ENCODE data around the gene NPAS1. TPM values are rescaled to one million over a fixed set of nuclear protein-coding genes. Genes with fewer than 3 reads are reported as not detected.

Gene NPAS1
- polyA plus RNA-seq (0.38 TPM in 1 of 2 replicates, not detected in the other), polyA minus RNA-seq (not detected in 2 replicates)

- H3K79me2 ChIP-seq (replicated peaks; ENCODE audit: insufficient read depth, low read length): no peaks in the 10 kb centered on the region
- TF ChIP-seq EZH2 (IDR thresholded peaks at IDR 0.05; ENCODE audit: borderline replicate concordance, insufficient read depth, low read length, poor library complexity, severe bottlenecking) (no peak), TAF1 (IDR thresholded peaks at IDR 0.05; ENCODE audit: low read depth) (no peak), POLR2AphosphoS5 (IDR thresholded peaks at IDR 0.05) (no peak), EP300 (conservative IDR thresholded peaks at IDR 0.05; ENCODE audit: poor library complexity, severe bottlenecking) (no peak), REST (IDR thresholded peaks at IDR 0.05; ENCODE audit: borderline replicate concordance) (no peak), RAD21 (conservative IDR thresholded peaks at IDR 0.05) (no peak), CTCF (IDR thresholded peaks at IDR 0.05; ENCODE audit: poor library complexity, severe bottlenecking) (no peak), SMC3 (conservative IDR thresholded peaks at IDR 0.05; ENCODE audit: poor library complexity) (no peak), MXI1 (conservative IDR thresholded peaks at IDR 0.05; ENCODE audit: poor library complexity, severe bottlenecking) (no peak)
- no peaks in the 10 kb centered on the region for H4K20me1 ChIP-seq (ENCODE audit: insufficient read depth)
- peaks cover 55% of the 10 kb centered on the region for H3K27me3 ChIP-seq (ENCODE audit: insufficient read depth, low read depth, low read length)
- H2AFZ ChIP-seq (ENCODE audit: low read depth, low read length): no peak within 1 kb of the TSS
- H3F3A ChIP-seq (ENCODE audit: insufficient read depth, low read length, poor library complexity, severe bottlenecking): no peaks in the 10 kb centered on the region
- no peaks in the 10 kb centered on the region for H3K9me3 ChIP-seq (ENCODE audit: low read length)
- no peak within 1 kb of the TSS for H3K27ac ChIP-seq (ENCODE audit: low read length)
- peak within 1 kb of the TSS; percentile 61 for H3K4me3 ChIP-seq (ENCODE audit: low read length)
- H3K9ac ChIP-seq (ENCODE audit: low read length): no peak within 1 kb of the TSS
- H3K36me3 ChIP-seq (ENCODE audit: insufficient read depth, low read length): no peaks in the 10 kb centered on the region
- no peaks in the 10 kb centered on the region for H3K9me2 ChIP-seq (ENCODE audit: insufficient read depth, low read length)
- no peak within 1 kb of the TSS for H3K4me2 ChIP-seq (ENCODE audit: low read length)
Measured at GRCh38 chr19:47019431-47020041, at the start of gene NPAS1. Gene NPAS1 (plus strand): TSS chr19:47019837. CDS start chr19:47021048, 1,211 bp downstream.

- H3K9ac ChIP-seq (ENCODE audit: low read length): no peak overlapping the region
- no peak overlapping the region for H3K27ac ChIP-seq (ENCODE audit: low read length)
- H3F3A ChIP-seq (ENCODE audit: insufficient read depth, low read length, poor library complexity, severe bottlenecking): no peaks in the 10 kb centered on the region
- no peaks in the 10 kb centered on the region for H3K36me3 ChIP-seq (ENCODE audit: insufficient read depth, low read length)
- H3K9me2 ChIP-seq (ENCODE audit: insufficient read depth, low read length): no peaks in the 10 kb centered on the region
- no peaks in the 10 kb centered on the region for H3K9me3 ChIP-seq (ENCODE audit: low read length)
- H4K20me1 ChIP-seq (ENCODE audit: insufficient read depth): no peaks in the 10 kb centered on the region
- H3K79me2 ChIP-seq (replicated peaks; ENCODE audit: insufficient read depth, low read length): no peaks in the 10 kb centered on the region
- TF ChIP-seq EZH2 (IDR thresholded peaks at IDR 0.05; ENCODE audit: borderline replicate concordance, insufficient read depth, low read length, poor library complexity, severe bottlenecking): no peak
- no peak for TF ChIP-seq REST (IDR thresholded peaks at IDR 0.05; ENCODE audit: borderline replicate concordance)
- TF ChIP-seq SMC3 (conservative IDR thresholded peaks at IDR 0.05; ENCODE audit: poor library complexity): no peak
- no peak for TF ChIP-seq POLR2AphosphoS5 (IDR thresholded peaks at IDR 0.05)
- TF ChIP-seq EP300 (conservative IDR thresholded peaks at IDR 0.05; ENCODE audit: poor library complexity, severe bottlenecking): no peak
- no peak for TF ChIP-seq TAF1 (IDR thresholded peaks at IDR 0.05; ENCODE audit: low read depth)
- TF ChIP-seq RAD21 (conservative IDR thresholded peaks at IDR 0.05): no peak
- TF ChIP-seq MXI1 (conservative IDR thresholded peaks at IDR 0.05; ENCODE audit: poor library complexity, severe bottlenecking): no peak
- no peak for TF ChIP-seq CTCF (IDR thresholded peaks at IDR 0.05; ENCODE audit: poor library complexity, severe bottlenecking)
- no peak overlapping the region for H3K4me2 ChIP-seq (ENCODE audit: low read length)
- no peak overlapping the region for H2AFZ ChIP-seq (ENCODE audit: low read depth, low read length)
- no peak overlapping the region for H3K4me3 ChIP-seq (ENCODE audit: low read length)
- H3K27me3 ChIP-seq (ENCODE audit: insufficient read depth, low read depth, low read length): no peaks in the 10 kb centered on the region
Measured at GRCh38 chr19:46970815-46971214, 48.8 kb upstream of the NPAS1 start.

Measured in neural cell (in vitro differentiated cells).